Cerebellar cortex (tissue), 1 donor: Measurements from ENCODE around the gene RUFY4.
"Not testable (repeated sequence)": the region's sequence is repeated elsewhere in the genome, so short reads cannot be mapped to it uniquely, and the experiment has no call there.

Experiments used
- DNase-seq: peaks from one replicate; pipeline ENCODE4 v3.0.0-alpha.2; 2015; ENCODE audit warnings: low spot score

The RUFY4 gene

DNA sequence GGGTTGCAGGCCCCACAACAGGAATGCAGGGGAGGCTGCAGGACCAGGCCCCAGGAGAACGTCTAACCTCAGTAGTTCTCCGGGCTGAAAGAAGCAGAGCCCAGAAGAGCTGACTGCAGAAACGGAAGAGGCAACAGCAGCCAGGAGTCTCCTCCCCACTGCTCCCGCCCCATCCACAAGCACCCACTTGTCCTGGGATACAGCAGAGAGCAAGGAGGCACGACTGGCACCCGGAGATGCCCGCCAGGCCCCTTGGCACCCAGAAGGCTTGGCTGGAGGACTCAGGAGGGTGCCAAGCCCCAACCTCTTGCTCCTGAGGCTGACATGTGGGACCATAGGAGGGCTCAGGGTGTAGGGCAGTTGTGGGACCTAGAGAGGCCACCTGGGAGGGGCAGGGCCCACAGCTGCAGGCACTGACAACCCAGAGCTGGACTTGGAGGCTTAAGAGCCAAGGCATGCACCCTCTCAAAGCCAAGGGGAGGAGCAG is 37.2 kb upstream of the RUFY4 start:
- DNase-seq, result no peak

DNA sequence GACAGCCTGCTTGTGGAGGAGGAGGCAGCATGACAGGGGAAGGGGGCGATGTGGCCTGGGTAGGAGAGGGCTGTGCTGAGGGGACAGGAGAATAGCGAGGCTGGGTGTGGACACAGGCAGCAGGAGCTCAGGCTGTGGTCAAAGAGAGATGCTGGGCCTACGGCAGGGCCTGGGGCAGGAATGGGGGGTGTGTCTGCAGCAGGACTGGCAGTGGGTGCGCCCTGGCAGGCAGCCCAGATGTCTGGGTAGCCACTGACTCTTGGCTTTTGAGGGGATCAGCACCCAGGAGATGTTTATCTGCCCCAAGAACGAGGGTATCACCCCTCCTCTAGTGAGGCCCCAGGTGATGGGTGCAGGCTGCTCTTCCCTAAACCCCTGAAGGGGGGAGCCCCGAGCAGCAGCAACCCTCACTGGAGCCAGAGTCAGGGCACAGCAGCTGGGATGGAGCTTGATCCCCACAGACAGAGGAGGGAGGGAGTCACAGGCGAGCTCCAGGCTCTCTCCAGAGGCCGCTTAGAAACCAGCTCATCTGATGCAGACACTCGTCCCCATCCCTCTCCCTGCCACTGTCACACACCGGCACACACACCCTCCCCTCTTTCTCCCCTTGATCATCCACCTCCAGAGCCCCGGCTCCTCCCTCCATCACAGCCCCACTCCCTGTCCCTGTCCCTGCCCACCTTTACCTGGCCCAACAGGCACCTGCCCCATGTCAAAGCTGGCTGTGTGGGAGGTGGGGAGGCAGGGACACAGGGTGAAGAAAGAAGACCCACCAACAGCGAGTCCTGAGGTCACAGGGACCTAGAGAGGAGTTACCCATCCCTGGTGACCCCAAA is 36.5 kb upstream of the RUFY4 start:
- DNase-seq, result no peak

DNA sequence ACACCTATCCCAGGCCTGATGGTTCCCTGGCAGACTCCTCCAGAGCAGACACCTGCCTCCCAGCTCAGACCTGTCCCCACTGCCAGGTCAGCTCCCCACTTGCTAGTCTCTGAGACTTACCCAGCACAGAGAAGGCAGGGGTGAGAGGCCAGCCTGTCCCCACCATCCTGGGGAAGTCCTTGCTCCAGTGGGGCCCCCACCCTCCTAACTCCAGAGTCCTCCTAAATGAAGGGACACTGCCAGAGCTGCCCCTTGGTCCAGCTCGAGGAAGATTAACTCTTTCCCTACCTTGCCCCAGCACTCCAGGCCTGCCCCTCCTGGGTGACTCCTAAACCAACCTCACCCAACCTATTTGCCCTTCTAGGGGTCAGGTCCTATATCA is 35.9 kb upstream of the RUFY4 start:
- no peak for DNase-seq

DNA sequence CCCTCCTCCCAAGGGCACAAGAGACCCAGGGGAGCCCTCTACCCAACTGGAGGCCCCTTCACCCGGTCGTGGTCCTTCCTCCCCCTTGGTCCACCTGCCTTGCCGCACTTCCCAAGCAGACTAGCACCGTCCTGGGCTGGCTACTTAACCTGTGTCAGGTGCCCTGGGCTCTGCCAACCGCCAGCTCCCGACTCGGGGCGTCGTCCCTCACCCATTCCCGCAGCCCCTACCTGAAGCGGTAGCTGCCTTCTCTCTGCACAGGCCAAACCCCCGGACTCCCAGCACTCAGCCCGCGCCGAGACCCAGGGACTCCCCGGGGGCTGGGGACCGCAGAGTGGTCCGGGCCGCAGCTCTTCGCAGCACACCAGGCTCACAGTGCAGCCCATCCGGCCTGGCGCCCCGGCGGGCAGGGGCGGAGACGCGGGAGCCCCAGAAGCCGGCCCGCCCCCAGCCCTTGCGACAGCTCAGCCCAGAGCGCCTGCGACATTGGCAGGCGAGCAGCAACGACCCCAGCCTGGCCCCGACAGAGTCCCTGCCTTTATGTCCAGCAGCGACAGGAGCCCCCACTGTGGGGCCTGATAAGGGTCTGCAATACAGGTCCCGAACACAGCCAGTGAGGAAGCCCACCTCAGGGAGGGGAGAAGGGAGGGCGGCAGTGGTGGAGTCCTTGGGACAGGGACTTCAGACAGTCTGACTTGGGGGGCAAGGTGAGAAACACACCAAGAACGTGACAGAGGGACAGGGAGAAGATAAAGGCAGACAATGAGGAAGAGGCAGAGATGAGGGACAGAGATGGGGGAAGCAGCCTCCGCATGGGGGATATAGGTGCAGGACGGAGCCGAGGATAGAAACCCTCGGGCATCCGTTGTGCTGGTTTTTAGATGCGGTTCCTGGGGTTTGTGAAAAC is 35.2 kb upstream of the RUFY4 start:
- DNase-seq, result no peak

DNA sequence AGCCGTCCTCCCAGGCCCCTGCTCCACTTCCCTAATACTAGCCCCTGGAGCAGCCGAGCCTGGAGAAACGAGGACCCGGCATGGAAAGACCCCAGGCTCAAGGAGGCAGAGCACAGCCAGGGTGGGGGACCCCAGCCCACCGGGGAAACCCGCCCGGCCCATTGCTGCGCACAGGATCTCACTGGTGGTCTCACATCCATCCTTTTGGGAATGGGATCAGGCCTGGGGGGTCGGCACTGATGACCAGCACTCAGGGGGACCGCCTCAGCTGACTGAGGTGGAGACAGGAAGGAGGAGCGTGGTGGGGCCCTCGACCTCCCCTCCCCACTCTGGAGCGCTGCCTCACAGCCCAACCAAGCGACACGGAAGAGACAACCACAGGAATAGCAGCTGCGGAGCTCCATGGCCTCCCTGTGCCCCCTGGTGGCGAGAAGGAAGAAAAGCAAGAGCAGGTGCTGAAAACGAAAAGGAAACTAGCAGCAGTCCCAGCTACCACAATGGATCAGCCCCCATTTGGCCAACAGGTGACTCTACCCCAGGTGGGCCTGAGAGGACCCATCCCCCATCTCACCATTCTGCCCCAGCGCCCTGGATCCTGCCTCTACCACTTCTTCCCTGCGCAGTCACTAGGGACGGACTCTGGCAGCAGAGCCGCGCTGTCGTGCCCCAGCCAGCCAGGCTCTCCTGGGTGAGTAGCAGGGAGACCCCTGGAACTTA is 34.4 kb upstream of the RUFY4 start:
- DNase-seq, result peak; percentile 64

DNA sequence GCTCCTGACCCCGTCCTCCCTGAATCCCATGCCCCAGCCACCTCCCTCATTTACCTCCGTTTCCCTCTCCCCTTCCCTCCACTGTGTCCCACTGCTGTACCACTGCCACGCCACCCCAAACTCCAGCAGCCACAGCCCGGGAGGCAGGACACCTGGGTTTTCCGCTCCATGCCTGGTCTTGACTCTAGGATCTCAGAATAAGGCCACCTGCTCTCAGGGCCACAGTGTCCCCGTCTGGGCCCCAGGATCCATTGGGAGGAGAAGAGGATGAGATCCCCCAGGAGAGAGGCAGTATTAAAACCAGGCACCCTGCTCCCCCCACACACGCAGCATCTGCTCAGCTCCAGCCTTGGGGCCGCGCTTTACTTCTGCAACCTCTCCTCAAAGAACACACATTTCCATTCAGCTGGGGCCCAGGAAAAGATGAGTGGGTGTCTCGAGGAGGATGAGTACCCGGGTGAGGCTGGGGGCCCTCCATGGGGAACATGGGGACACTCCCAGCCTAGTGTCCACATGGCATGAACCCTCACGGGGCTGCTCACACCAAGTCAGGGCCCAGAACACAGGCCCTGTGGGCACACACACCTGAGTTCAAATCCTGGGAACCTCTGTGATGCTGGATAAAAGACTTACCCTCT is 33.5 kb upstream of the RUFY4 start:
- DNase-seq, result no peak

DNA sequence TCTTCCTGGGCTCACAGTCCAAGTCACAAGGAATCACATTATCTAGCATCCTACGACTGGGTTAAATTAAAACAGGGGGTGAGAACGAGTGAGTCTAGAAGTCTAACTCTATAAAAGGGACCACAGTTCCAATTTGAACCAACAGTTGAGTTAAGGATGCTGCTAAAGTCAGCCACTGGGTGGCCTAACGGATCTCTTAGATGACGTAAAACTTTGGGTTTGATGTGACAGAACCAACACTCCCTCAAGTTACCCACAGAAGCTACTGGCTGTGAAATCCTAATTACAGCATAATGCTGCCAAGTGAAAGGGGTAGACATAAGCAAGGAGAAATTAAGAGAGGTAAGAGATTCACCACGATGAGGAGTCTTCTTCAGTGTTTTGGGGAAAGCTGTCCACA is 32.7 kb upstream of the RUFY4 start:
- DNase-seq, result no peak

DNA sequence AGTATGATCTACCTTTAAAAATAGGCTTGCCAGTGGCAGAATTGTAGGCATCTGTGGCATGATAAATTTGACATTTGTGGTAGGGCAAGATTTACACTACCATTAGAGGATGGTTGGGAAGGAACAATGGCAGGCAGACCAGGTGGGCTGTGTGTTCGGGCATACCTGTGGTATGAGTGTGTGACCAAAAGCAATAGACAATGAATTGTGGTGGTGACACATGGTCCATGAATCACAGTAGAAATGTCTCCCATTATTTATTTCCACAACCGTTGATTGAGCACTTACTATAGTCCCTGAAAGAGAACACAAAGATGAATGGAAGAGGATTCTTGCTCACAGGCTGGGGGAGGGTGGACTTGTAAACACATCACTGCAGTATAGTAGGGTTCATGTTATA is 29.9 kb upstream of the RUFY4 start:
- DNase-seq, result no peak

DNA sequence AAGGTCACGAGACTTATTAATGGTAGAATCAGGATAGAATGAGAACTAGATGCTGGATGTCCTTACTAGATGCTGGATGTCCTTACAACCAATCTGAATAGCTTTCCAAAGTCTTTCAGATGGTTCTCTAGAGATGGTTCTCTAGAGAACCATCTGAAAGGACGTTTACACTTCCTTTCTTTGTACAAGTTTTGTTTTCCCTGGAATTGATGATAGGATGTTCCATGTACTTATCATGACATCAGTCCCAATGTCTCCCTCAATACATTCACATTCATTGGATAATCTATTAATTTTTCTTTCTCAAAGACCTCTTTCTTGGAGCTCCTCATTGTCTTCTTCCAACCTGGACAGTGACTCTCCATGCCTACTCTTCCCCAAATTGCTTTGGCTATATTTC is 28.2 kb upstream of the RUFY4 start:
- no peak for DNase-seq

DNA sequence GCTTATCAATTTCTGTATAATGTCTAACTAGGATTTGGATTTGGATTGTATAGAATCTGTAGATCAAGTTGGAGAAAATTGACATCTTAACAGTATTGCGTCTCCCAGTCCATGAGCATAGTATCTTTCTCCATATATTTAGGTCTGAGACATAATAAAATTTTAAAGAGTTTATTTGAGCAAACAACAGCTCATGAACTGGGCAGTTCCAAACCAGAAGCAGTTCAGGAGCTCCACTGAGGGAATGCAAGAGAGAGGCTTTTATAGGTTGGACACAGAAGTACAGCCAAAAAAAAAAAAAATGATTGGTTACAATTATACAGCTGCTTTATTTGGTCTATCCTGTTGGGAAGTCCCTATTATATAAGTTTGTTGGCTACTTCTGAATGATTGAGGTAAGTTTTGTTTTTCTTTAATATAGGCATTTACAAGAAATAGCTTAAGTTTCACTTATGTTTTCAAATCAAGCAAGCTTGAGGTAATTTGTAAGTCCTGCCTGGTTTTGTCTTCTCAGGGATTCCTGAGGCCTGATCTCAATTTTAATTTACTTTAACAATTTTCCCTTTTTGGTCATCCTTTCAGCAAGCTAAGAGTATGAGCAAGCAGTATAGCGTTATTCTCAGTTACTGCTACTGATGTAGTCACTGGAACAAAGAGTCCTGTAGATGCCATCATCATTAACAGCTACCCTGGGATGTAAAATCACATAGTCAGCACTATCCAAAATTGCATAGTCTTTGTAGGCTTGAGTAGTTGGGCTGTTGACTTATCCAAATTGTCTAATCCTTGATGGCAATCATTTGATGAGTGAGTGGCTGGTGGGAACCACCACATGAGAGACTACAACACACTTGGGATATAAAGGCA is 27.5 kb upstream of the RUFY4 start:
- DNase-seq, result no peak

DNA sequence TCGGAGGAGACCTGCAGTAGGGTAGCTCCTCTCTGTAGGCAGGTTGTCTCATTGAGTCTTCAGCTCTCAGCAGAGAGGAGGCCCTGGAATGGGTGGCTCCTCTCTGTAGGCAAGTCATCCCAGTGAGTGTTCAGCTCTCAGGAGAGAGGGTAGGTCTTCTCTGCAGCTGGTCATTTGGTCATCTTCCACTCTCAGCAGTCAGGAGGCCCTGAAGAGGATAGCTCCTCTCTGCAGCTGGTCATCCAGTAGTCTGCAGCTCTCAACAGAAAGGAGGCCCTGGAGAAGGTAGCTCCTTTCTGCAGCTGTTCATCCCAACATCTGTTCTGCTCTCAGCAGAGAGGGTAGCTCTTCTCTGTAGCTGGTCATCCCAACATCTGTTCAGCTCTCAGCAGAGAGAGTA is 26.0 kb upstream of the RUFY4 start:
- no peak for DNase-seq

DNA sequence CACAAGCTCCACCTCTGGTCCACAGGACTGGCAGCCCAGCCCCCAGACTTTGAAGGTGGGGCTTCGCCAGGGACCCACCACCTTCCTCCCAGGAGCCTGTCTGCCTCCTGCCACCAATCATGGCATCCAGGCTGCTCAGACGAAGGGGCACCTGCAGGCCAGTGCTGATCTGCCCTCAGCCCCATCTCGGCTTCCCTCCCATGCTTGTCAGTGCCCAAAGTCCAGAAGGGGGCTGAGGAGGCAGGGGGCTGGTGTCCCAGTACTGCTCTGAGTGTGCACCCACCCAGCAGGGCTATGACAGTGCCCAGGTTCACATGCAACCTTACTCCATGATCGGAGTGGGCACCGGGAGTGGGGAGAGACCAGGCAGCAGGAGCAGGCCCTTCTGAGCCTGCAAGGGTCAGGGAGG is 25.3 kb upstream of the RUFY4 start:
- no peak for DNase-seq

DNA sequence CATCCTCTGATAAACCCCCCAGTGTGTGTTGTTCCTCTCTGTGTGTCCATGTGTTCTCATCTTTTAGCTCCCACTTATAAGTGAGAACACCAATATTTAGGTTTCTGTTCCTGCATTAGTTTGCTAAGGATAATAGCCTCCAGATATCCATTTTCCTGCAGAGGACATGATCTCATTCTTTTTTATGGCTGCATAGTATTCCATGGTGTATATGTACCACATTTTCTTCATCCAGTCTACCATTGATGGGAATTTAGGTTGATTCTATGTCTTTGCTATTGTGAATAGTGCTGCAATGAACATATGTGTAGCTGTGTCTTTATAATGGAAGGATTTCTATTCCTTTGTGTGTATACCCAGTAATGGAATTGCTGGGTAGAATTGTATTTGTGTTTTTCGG is 24.5 kb upstream of the RUFY4 start:
- not testable (repeated sequence) for DNase-seq

DNA sequence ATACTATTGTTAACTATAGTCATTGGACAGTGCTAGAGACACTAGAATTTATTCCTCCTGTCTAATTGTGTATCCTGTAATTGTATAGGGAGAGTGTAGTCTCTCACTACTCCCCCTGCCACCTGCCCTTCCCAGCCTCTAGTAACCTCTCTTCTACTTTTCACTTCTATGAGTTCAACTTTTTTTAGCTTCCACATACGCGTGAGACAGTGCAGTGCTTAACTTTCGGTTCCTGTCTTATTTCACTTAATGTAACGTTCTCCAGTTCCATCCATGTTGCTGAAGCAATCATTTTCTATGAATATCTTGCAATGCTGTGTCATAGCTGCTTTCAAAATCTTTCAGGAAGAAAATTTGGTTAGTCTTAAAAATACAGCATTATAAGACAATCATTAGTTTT is 22.8 kb upstream of the RUFY4 start:
- no peak for DNase-seq

DNA sequence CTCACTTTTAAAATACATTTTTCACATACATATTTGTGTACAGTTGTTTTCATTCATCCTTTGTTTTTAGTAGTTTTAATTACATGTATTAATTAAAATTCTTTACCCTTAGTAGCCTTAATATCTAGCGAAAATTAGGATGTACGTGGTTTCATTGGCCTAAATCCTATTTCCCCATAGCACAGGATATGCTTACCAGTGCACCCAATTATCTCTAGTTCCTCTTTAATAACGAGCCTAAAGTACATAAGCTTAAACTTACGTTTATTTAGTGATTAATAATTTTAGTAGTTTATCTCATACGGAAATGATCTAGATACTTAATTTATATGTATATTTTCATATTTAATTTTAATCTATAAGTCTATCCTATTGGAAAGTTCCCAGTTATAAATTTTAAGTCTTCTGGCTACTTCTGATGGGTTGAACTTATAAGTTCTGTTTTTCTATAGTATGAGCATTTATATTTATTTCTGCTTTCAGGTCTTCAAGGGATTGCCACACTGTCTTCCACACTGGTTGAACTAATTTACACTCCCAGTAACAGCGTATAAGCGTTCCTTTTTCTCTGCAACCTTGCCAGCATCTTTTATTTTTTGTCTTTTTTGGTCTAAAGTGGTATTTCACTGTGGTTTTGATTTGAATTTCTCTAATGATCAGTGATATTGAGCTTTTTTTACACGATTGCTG is 21.4 kb upstream of the RUFY4 start:
- no peak for DNase-seq

DNA sequence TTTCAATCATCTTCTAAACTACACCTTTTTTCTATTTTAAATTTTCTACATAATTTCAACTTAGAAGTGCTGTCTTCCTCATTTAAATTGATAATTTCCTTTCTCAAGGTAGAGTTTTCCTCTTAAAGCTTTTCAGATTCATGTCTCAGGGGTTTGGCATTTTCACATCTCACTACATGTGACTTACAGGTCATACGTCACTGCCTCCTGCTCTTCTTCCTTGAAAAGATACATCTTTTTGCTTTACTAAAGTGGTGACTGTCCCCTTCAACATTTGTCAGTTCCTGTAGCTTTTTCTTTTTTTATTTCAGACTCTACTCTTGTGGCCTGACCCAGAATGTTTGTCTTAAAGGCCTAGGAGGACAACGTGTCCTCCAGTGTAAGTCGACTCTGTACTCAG is 17.1 kb upstream of the RUFY4 start:
- DNase-seq, result no peak

DNA sequence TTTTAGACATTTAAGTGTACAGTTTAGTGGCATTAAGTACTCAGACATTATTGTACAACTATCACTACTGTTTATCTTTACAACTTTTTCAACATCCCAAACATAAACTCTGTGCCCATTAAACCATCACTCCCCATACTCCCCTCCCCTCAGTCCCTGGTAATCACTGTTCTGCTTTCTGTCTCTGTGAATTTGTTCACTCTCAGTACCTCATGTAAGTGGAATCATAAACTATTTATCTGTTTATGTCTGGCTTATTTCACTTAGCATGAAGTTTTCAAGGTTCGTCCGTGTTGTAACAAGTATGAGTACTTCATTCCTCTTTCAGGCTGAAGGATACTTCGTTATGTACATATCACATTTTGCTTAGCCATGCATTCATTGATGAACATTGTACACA is 9.8 kb upstream of the RUFY4 start:
- DNase-seq, result no peak

DNA sequence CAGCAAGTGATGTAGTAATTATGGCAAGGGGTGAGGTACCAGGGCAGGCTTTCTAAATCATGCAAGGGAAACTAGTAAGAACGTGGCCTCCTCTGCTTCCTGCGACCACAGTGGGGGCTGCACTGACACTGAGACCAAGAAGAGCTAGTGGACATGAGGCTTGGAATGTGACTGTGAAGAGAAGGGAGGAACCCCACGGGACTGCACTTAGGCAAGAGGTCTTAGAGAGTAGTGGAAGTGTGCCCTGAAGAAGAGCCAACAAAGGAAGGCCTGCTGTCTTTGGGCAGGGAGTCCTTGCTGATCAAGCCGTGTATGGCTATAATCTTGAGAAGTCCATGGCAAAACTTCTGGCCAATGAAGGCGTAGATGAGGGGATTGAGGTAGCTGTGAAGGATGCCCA is 8.9 kb upstream of the RUFY4 start:
- no peak for DNase-seq

DNA sequence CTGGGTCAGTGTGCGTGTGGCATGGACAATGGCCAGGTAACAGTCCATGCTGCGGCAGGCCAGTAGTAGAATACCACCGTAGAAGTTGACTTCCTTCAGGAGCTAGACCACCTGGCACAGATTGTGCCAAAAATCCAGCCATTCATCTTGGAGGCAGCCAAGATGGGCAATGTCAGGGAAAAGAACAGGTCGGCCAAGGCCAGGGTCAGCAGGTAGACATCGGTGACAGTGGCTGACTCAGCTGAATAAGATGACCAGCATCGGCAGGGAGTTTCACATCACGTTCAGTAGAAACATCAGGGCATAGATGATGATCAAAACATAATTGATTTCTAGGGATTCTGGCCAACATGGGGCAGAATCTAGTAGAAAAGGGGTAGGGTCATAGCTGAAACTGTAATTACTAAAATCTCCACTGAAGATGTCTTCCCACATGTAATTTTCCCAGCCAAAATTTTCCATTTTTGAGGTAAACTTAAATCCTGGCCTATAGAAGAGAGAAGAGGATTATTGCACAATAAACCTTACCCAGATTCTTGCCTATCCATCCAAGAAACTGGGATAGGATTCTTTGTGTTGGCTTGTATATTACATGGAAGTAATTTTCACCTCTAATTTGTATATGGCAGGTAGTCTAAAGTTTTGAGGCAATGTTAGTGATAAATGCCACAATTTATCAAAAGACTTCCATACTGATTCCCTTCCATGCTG is 7.9 kb upstream of the RUFY4 start:
- DNase-seq, result no peak

DNA sequence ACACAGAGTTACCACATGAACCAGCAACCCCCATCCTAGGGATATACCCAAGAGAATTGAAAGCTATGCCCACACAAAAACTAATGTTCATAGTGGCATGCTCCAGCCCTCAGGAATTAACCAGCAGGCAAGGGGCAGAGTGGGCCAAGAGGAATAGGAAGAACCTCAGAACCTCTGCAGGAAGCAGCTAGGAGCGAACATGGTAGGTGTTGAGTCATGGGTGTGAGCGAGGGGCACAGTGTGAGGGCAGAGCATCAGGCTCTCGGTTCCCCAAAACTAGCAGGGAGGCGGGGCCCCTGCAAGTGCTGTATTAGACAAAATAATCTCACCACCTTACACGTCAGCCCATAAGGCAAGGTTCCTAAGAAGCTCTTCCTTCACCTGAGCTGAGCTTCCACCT is 5.6 kb upstream of the RUFY4 start:
- no peak for DNase-seq
